Amygdala (tissue), 56 donors: ENCODE data around the gene CELF2.
"Not testable (repeated sequence)": the region's sequence is repeated elsewhere in the genome, so short reads cannot be mapped to it uniquely, and the experiment has no call there.

ENCODE experiments used
- DNase-seq, 56 donors: peaks; one replicate each; lab custom pipeline; 2025; lab: John Stamatoyannopoulos, UW

Gene CELF2

DNA sequence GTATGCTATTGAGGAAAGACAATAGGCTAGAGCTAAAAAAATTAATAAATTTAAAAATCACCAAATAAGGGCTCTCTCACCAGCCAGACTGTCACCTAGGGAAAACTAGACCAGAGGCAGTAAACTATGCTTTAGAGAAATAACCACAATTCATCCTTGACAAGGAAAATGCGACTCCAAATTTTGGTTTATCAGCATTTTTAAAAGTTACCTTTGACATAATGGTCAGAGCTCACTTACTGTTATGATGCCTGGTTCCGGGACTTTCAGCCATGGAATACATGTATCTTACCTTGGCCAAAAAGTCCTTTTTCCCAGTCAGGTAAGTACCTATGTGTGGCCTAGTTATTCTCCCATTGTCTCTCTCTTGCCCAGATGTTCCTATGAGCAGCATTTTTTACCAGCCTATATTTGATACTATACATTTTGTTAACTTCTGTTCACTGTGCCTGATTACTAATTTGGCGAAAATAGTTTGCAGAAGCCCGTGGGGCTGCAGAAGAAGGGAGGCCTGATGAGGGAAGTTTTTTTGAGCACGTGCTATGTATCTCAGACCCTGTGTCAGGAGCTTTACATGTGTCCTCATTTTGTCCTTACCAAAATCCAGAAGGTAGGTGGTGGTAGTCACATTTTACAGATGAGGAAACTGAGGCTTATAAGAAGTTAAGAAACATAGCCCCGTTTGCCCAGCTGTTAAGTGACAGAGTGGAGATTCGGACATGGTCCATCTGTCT lies 149.7 kb downstream of the CELF2 start:
- DNase-seq = no peak

- no peak for DNase-seq
These were observed 150.9 kb downstream of the CELF2 start for GRCh38 chr10:11168423-11169090.

GRCh38 chr10:11169976-11170375 lies 152.3 kb downstream of the CELF2 start:
- DNase-seq = no peak

DNA sequence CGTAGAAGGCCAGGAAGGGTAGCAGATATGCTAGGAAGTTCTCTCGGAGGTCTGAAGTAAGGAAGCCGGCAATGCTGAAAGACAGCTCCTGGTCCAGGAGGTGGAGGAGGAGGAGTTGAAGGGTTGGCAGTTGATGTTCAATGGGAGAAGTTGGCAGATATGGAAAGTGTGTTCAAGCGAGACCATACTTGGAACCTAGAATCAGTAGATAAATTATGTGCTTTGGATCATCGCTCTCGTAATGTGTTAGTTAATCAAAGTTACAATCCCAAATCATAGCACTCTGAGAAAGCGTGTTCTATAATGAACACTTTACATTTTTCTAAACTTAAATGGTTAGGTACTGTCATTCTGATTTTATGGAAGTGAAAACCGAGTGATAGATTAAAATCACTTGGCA lies 152.9 kb downstream of the CELF2 start:
- no peak for DNase-seq

DNA sequence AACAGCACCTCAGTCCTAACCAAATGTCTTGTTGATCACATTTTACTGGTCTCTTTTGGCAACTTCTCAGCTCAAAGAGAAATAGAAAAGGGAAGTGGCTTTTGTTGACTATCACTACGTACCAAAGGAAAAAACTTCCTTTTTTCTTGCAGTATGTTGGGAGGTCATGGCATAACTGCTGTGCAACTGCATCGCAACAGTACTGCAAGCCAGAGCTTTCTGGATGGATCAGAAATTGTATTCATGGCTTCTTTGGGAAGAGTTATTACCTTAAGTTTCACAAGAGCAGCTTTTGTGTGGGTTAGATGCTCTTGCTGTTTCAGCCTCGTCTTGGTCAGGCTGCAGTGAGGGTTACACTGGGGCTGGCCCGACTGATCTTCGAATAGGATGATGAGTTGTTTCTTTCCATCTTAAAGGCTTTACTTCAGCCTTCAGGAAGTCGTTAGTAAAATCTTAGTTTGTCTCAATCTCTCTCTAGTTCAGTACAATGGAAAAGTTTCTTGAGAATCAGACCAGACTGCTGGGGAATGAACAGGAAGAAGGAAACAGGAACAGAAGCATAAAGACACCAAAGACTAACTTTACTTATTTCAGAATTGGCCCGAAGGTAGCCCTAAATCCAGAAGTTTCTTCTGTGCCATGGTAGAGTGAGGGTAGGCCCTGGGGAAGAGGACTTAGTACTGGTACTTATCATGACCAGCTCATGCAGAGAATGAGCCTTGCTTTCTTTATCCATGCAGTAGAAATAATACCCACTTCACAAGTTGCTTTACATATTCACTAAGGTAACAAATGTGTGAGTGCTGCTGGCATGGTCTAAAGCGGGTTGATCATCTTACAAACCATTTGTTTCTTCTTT lies 153.6 kb downstream of the CELF2 start:
- no peak for DNase-seq

DNA sequence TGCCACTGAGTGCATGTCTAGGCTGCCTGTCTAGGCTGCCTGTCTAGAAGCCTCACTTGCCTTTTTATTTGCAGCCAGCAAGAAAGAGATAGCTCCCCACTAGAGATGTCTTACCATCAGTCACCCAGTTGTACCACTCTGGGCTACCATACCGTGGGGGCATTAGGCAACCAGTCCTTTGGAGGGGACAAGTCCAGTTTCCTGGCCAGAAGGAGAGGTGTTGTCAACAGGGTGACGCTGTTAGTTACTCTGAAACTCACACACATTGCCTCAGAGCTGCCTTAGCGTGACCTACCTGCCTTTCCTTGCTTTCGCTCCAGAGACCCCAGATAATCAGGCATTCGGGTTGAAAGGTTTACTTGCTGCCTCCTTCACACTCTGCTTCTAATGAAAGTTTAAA lies 155.4 kb downstream of the CELF2 start:
- DNase-seq = no peak

DNA sequence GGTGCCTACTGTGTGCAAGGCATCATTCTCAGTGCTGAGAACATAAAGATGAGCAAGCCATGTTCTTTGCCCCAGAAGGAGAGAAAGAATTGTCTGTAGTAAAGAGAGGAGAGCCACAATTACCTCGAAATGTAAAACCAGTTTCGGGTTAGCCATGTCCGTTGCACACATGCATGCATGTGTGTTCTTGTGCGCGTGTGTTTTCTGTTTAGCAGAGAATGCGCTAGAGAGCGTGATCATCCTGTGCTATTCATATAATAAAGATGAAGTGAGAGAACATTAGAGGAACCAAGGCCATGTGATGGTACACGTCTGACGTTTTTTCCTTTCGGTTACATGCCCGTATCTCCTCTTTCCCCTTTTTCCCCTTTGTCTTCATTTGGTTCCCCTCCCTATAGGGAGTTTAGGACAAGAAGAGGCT lies 158.2 kb downstream of the CELF2 start:
- DNase-seq = peak in 2 of 56 donors; percentile 34 to 47

DNA sequence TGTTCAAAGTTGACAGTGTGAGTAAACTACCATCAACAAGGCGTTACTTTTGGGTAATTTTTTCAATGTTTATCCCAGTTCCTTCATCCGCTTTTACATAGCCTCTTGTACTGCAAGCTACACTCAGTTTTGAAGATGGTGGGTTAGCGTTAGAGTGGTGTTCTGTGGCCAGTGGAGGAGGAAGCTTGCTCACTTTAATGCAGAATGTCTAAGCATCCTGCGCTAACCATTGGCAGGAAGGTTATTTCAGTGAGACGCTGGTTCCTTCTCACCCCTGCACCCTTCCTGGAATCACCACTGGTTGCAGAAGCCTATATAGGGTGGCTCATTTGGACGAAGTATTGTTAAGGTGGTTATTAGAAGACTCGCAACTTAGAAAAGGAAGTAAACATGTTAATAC lies 159.1 kb downstream of the CELF2 start:
- no peak for DNase-seq

- no peak for DNase-seq
These were observed 159.7 kb downstream of the CELF2 start for GRCh38 chr10:11177381-11177780.

DNA sequence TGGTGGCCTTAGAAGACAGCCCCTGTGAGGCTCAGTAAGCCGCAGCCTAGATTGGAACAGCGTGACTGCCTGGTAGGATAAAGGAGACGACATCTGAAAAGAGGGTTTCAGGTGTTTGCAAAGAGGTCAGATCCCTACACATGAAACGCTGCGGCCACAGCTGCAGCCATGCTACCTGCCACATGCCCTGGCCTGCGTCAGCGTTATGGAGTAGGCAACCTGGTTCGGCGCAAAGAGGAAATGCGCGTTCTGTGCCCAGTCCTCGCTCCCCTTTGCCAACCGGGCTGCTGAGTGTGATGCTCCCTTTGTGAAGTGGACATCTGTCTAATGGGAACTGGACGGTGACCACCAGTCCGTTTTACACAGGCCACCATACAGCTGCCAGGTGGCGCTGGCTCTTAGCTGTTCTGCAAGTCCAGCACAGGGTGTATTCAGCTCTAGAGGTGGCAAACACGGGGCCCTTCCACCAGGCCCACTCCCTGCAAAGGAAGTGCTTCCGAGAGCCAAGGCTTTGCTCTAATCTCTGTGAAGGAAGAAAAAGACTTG lies 160.3 kb downstream of the CELF2 start:
- peak in 7 of 56 donors; percentile 14 to 45 (median 34) for DNase-seq

- peak in 20 of 56 donors; percentile 12 to 66 (median 32) for DNase-seq
These were observed 161.2 kb downstream of the CELF2 start for GRCh38 chr10:11178606-11179515.

DNA sequence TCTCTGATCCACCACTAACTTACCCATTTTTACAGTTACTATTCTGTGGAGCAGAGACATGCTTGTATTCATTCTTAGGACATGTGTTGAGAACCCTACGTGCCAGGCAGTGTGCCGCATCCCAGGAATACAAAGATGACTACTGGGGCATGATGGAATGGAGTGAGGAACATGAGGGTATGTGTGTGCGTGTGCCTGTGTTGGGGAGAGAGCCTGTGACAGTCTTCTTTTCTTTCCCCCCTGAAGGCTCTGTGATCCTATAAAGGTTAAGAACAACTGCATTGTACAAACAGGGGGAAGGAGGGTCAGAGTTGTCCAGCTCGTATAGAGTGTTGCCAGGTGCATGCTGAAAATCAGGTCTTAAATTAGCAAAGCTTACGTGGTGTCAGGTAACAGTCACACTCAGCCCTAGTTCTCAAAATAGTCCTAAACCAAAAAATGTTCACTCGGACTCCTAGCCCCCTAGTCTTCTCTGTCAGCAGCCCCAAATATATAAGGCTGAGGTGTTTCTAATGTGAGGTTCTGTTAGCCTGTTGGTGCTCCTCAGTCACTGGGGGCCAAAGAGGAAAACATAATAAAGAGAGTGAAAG lies 161.9 kb downstream of the CELF2 start:
- DNase-seq = no peak

- peak in 3 of 56 donors; percentile 23 to 42 (median 30) for DNase-seq
These were observed 162.6 kb downstream of the CELF2 start for GRCh38 chr10:11180228-11180627.

- no peak for DNase-seq
These were observed 164.3 kb downstream of the CELF2 start for GRCh38 chr10:11181978-11182377.

- no peak for DNase-seq
These were observed 165.3 kb downstream of the CELF2 start for GRCh38 chr10:11183015-11183414.

GRCh38 chr10:11184093-11184492 lies 166.4 kb downstream of the CELF2 start:
- DNase-seq = no peak

DNA sequence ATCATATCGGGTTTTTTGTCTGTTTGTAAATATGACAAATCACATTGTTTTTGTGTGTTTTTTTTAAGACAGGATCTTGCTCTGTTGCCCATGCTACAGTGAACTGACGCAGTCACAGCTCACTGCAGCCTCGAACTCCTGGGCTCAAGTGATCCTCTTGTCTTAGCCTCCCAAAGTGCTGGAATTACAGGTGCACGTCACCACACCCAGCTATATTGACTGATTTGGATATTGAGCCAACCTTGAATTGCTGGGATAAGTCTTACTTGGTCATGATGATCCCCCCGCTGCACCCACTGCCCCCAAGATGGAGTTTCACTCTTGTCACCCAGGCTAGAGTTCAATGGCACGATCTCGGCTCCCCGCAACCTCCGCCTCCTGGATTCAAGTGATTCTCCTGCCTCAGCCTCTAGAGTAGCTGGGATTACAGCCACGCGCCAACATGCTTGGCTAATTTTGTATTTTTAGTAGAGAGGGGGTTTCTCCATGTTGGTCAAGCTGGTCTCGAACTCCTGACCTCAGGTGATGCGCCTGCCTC lies 167.5 kb downstream of the CELF2 start:
- DNase-seq = not testable (repeated sequence)

DNA sequence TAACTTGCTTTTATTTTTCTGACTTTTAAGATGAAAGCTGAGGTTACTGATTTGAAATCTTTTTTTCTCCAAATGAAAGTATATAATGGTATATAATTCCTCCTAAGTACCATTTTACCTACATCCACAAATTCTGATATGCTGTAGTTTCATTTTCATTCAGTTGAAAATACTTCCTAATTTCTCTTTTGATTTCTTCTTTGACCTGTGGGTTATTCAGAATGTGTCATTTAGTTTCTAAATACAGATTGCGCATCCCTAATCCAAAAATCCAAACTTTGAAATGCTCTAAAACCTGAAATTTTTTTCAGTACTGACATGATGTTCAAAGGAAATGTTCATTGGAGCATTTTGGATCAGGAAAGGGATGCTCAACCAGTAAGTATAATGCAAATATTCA lies 168.7 kb downstream of the CELF2 start:
- DNase-seq = no peak
